ENCODE measurements around the gene PHRF1.

Gene PHRF1

GRCh38 chr11:629237-629583 is 52.9 kb downstream of the PHRF1 start:
- no peak for TF ChIP-seq CTCF (IDR thresholded peaks at IDR 0.05; ENCODE audit: insufficient read depth, low read length, missing control alignments)
- ChIA-PET POLR2A (no interaction called here), CTCF (interaction anchor here (1.2 kb wide), 1 partner anchor 98 kb away, joined by 4 read pairs; no protein-coding TSS in a partner anchor)
- DNase-seq (ENCODE audit: low read depth, low spot score) = no peak
- H3K4me3 ChIP-seq (ENCODE audit: low read depth, low read length) = no peak overlapping the region

- no peak overlapping the region for H3K4me3 ChIP-seq (ENCODE audit: low read depth, low read length)
- TF ChIP-seq CTCF (IDR thresholded peaks at IDR 0.05; ENCODE audit: insufficient read depth, low read length, missing control alignments) = no peak
- ChIA-PET CTCF (no interaction called here), POLR2A (no interaction called here)
- no peak for DNase-seq (ENCODE audit: low read depth, low spot score)
Measured at GRCh38 chr11:630871-631270, 54.6 kb downstream of the PHRF1 start.

GRCh38 chr11:635945-636510 is 59.8 kb downstream of the PHRF1 start:
- DNase-seq (ENCODE audit: low read depth, low spot score) = no peak
- POLR2A ChIA-PET = no interaction called here
- H3K4me3 ChIP-seq (ENCODE audit: low read depth, low read length) = no peak overlapping the region
- CTCF ChIA-PET = no interaction called here
- no peak for TF ChIP-seq CTCF (IDR thresholded peaks at IDR 0.05; ENCODE audit: insufficient read depth, low read length, missing control alignments)

- TF ChIP-seq CTCF (IDR thresholded peaks at IDR 0.05; ENCODE audit: insufficient read depth, low read length, missing control alignments) = no peak
- peak within 1 kb of the TSS; percentile 18 for H3K4me3 ChIP-seq (ENCODE audit: low read depth, low read length)
- POLR2A ChIA-PET = no interaction called here
- CTCF ChIA-PET = no interaction called here
- DNase-seq (ENCODE audit: low read depth, low spot score) = no peak
Measured at GRCh38 chr11:636511-637332, 60.5 kb downstream of the PHRF1 start, which contains the start of gene DRD4. TSS of gene DRD4 (plus strand) at chr11:637269. CDS start at chr11:637305, 36 bp downstream.

GRCh38 chr11:637333-637592 is 61.0 kb downstream of the PHRF1 start:
- TF ChIP-seq CTCF (IDR thresholded peaks at IDR 0.05; ENCODE audit: insufficient read depth, low read length, missing control alignments) = no peak
- ChIA-PET POLR2A (no interaction called here), CTCF (no interaction called here)
- DNase-seq (ENCODE audit: low read depth, low spot score) = no peak
- peak overlapping the region; percentile 18 for H3K4me3 ChIP-seq (ENCODE audit: low read depth, low read length)

- ChIA-PET POLR2A (interaction anchor here (0.7 kb wide), 1 partner anchor 14 kb away, joined by 4 read pairs; no protein-coding TSS in a partner anchor), CTCF (interaction anchor here (1.5 to 2.0 kb wide), 2 partner anchors 85 to 89 kb away, joined by 4 to 7 read pairs; no protein-coding TSS in a partner anchor)
- DNase-seq (ENCODE audit: low read depth, low spot score) = no peak
- no peak for TF ChIP-seq CTCF (IDR thresholded peaks at IDR 0.05; ENCODE audit: insufficient read depth, low read length, missing control alignments)
- peak overlapping the region; percentile 18 for H3K4me3 ChIP-seq (ENCODE audit: low read depth, low read length)
Measured at GRCh38 chr11:637593-638521, 61.6 kb downstream of the PHRF1 start.
